Prostate gland (tissue), 2 donors: ENCODE results near the gene UNC13D.

ENCODE experiments used
- POLR2A ChIP-seq: fragments of 450-650 bp; IDR thresholded peaks from one replicate; pipeline ENCODE4 v1.6.1; 2016; ENCODE audit warnings: antibody characterized with exemption, mild to moderate bottlenecking
- POLR2AphosphoS5 ChIP-seq: sonication (generic); formaldehyde crosslinking; IDR thresholded peaks from one replicate; pipeline ENCODE4 v1.6.1; 2017; ENCODE audit warnings: antibody characterized with exemption
- TF ChIP-seq, protein P1 (sequence below), 4 experiments: fragments of 200-600 bp in 2 of 4; fragments of 450-650 bp in 2 of 4; sonication (generic) in 2 of 4; IDR thresholded peaks; 1 replicate in 3 of 4; 2 replicates in 1 of 4; pipeline ENCODE4 v1.5.1; 2016 to 2019; ENCODE audit warnings: antibody characterized with exemption in 4 of 4, mild to moderate bottlenecking in 2 of 4, moderate library complexity in 2 of 4

DNA sequence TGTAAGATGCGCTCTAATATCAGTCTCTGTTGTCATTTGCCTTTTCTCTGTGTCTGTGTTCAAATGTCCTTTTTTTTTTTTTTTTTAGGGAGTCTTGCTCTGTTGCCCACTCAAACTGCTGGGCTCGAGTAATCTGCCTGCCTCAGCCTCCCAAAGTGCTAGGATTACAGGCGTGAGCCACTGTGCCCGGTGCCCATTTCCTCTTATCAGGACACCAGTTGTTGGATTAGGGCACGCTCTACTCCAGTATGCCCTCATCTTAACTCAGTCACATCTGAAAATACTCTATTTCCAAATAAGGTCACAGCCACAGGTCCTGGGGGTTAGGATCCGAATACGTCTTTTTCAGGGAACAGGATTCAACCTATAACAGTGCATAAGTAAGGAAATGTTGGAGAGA is 36.1 kb upstream of the UNC13D start:
- TF ChIP-seq, protein P1, sequence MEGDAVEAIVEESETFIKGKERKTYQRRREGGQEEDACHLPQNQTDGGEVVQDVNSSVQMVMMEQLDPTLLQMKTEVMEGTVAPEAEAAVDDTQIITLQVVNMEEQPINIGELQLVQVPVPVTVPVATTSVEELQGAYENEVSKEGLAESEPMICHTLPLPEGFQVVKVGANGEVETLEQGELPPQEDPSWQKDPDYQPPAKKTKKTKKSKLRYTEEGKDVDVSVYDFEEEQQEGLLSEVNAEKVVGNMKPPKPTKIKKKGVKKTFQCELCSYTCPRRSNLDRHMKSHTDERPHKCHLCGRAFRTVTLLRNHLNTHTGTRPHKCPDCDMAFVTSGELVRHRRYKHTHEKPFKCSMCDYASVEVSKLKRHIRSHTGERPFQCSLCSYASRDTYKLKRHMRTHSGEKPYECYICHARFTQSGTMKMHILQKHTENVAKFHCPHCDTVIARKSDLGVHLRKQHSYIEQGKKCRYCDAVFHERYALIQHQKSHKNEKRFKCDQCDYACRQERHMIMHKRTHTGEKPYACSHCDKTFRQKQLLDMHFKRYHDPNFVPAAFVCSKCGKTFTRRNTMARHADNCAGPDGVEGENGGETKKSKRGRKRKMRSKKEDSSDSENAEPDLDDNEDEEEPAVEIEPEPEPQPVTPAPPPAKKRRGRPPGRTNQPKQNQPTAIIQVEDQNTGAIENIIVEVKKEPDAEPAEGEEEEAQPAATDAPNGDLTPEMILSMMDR (IDR thresholded peaks at IDR 0.05), result no peak
- TF ChIP-seq POLR2A (no peak), POLR2AphosphoS5 (no peak)
